Osteoblast (primary cell): ENCODE results near the gene CEP152. TPM values are rescaled to one million over a fixed set of nuclear protein-coding genes. Genes with fewer than 3 reads are reported as not detected.

ENCODE experiments used
- DNase-seq: peaks from one replicate; pipeline ENCODE4 v3.0.0; 2011; ENCODE audit warnings: low spot score, mixed read lengths; ENCODE audit not compliant: insufficient read length; ENCODE audit errors: missing footprints
- H2AFZ ChIP-seq: 2 replicates; pipeline ENCODE4 v1.6.0; 2011; ENCODE audit warnings: mild to moderate bottlenecking, low read length
- H3K27ac ChIP-seq: 2 replicates; pipeline ENCODE4 v1.5.1; 2011; ENCODE audit warnings: mild to moderate bottlenecking, low read depth, low read length, moderate library complexity
- H3K27me3 ChIP-seq: 2 replicates; pipeline ENCODE4 v1.6.0; 2012; ENCODE audit warnings: mild to moderate bottlenecking, control low read depth, inconsistent platforms, low read length, moderate library complexity; ENCODE audit not compliant: insufficient read depth
- H3K36me3 ChIP-seq: 2 replicates; pipeline ENCODE4 v1.5.1; 2011; ENCODE audit warnings: mild to moderate bottlenecking, low read length, control low read depth, moderate library complexity; ENCODE audit not compliant: insufficient read depth
- H3K4me1 ChIP-seq: 2 replicates; pipeline ENCODE4 v1.5.1; 2011; ENCODE audit warnings: mild to moderate bottlenecking, low read length, control low read depth, moderate library complexity; ENCODE audit not compliant: insufficient read depth
- H3K4me2 ChIP-seq: 2 replicates; pipeline ENCODE4 v1.6.0; 2011; ENCODE audit warnings: mild to moderate bottlenecking, low read length; ENCODE audit not compliant: insufficient read depth
- H3K4me3 ChIP-seq: fragments of 200-600 bp; sonication (generic); 3 replicates; pipeline ENCODE4 v1.5.1; 2012; ENCODE audit warnings: mild to moderate bottlenecking, low read length, inconsistent platforms; ENCODE audit not compliant: insufficient read depth
- H3K79me2 ChIP-seq: 2 replicates; pipeline ENCODE4 v1.6.0; 2012; ENCODE audit warnings: mild to moderate bottlenecking, low read length, control low read depth, inconsistent platforms; ENCODE audit not compliant: insufficient read depth
- H3K9me3 ChIP-seq: 2 replicates; pipeline ENCODE4 v1.5.1; 2011; ENCODE audit warnings: low read depth, low read length, control low read depth
- H4K20me1 ChIP-seq: 2 replicates; pipeline ENCODE4 v1.6.0; 2012; ENCODE audit warnings: mild to moderate bottlenecking, low read length, control low read depth; ENCODE audit not compliant: insufficient read depth
- CTCF ChIP-seq: IDR thresholded peaks from 2 replicates; pipeline ENCODE4 v1.5.1; 2011; ENCODE audit warnings: mild to moderate bottlenecking, low read depth, low read length, moderate library complexity; ENCODE audit errors: extremely low read depth
- total RNA-seq: library from RNA; depleted of rRNA; stranded (reverse); fragments of >200 nt; gene quantifications from 2 replicates; pipeline ENCODE4 v1.2.3, GENCODE V29; 2012

Gene CEP152
- total RNA-seq, 1 donor = 4.3 TPM

DNA sequence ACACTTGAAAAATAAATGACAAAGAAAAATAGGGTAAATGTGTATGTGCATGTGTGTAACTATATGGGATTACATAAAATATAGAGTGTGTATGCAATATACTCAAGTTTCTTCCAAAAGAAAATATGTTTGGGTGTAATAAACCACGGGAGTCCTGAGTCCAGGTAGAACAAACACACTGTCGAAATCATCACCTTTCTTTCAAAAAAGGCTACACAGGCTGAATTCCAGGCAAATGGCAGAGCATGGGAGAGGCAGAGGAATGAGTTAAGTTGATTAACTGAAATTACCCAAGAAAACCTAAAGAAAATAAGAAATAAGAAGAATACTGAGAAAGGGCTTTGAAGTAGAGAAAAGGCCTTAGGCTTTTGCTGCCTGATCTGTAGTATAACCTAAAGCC lies 26.1 kb downstream of the CEP152 start:
- Histone ChIP-seq H3K4me3 (no peak overlapping the region), H3K9me3 (no peaks in the 10 kb centered on the region), H4K20me1 (no peaks in the 10 kb centered on the region), H3K4me2 (no peak overlapping the region), H3K4me1 (peaks cover 3% of the 10 kb centered on the region), H3K79me2 (no peaks in the 10 kb centered on the region), H3K27ac (no peak overlapping the region), H2AFZ (no peak overlapping the region), H3K36me3 (peaks cover 10% of the 10 kb centered on the region), H3K27me3 (no peaks in the 10 kb centered on the region)
- TF ChIP-seq CTCF = no peak
- no peak for DNase-seq

GRCh38 chr15:48782911-48783310 lies 28.0 kb downstream of the CEP152 start:
- Histone ChIP-seq H3K4me2 (no peak overlapping the region), H2AFZ (no peak overlapping the region), H3K9me3 (no peaks in the 10 kb centered on the region), H3K79me2 (no peaks in the 10 kb centered on the region), H3K36me3 (peaks cover 5% of the 10 kb centered on the region), H3K27me3 (no peaks in the 10 kb centered on the region), H3K4me3 (no peak overlapping the region), H3K4me1 (peaks cover 7% of the 10 kb centered on the region), H3K27ac (no peak overlapping the region), H4K20me1 (no peaks in the 10 kb centered on the region)
- TF ChIP-seq CTCF = no peak
- DNase-seq = no peak

- no peak for DNase-seq
- no peaks in the 10 kb centered on the region for H3K79me2 ChIP-seq
- H3K4me1 ChIP-seq = peaks cover 11% of the 10 kb centered on the region
- no peaks in the 10 kb centered on the region for H4K20me1 ChIP-seq
- peaks cover under 1% of the 10 kb centered on the region for H3K36me3 ChIP-seq
- H2AFZ ChIP-seq = no peak overlapping the region
- no peaks in the 10 kb centered on the region for H3K27me3 ChIP-seq
- no peaks in the 10 kb centered on the region for H3K9me3 ChIP-seq
- no peak for TF ChIP-seq CTCF
- no peak overlapping the region for H3K27ac ChIP-seq
- no peak overlapping the region for H3K4me3 ChIP-seq
- H3K4me2 ChIP-seq = no peak overlapping the region
These were observed 29.3 kb downstream of the CEP152 start for GRCh38 chr15:48781481-48782081.

DNA sequence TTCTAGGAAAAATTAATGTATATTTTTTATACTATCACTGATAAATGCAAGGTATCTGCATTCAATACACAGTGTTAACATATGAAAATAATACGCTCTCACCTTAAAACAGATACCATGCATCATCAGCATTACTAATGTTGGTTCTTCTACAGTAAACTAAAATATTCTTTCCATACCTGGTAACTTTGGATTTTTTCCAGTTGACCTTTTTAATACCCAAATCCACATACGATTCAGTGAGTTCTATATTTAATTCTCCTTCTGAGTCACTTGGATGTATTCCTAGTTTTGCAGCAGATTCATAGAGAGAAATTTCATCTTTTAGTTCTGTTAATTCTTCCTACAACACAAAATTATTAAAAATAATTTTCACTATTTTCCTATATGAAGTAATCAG lies 29.9 kb downstream of the CEP152 start:
- no peak for TF ChIP-seq CTCF
- no peak overlapping the region for H3K4me2 ChIP-seq
- DNase-seq = no peak
- H3K9me3 ChIP-seq = no peaks in the 10 kb centered on the region
- no peaks in the 10 kb centered on the region for H3K79me2 ChIP-seq
- no peaks in the 10 kb centered on the region for H3K27me3 ChIP-seq
- H2AFZ ChIP-seq = no peak overlapping the region
- H3K4me3 ChIP-seq = no peak overlapping the region
- peaks cover 11% of the 10 kb centered on the region for H3K4me1 ChIP-seq
- H3K27ac ChIP-seq = no peak overlapping the region
- H3K36me3 ChIP-seq = no peaks in the 10 kb centered on the region
- H4K20me1 ChIP-seq = no peaks in the 10 kb centered on the region
